CD4-positive, CD25-positive, alpha-beta regulatory T cell (primary cell): ENCODE measurements around the gene DHRS7C. TPM values are rescaled to one million over a fixed set of nuclear protein-coding genes. Genes with fewer than 3 reads are reported as not detected.

Experiments
- ATAC-seq, 2 donors: fragments of 150-1000 bp; cut with Tn5 transposase; one replicate each; pipeline ENCODE4 v1.10.0; 2021; ENCODE audit warnings: low read depth in 2 of 2, moderate number of reproducible peaks in 2 of 2, moderate library complexity in 1 of 2
- DNase-seq, 3 donors: peaks; one replicate each; pipeline versions ENCODE4 v3.0.0 to v3.0.0-alpha.2; 2012 to 2022; ENCODE audit warnings: mixed read lengths in 1 of 3
- H3K27ac ChIP-seq: one replicate; pipeline ENCODE4 v1.7.0; 2013; ENCODE audit warnings: mild to moderate bottlenecking, low read length; ENCODE audit not compliant: insufficient read depth, poor library complexity, severe bottlenecking
- H3K27me3 ChIP-seq: one replicate; pipeline ENCODE4 v1.7.0; 2013; ENCODE audit warnings: low read length; ENCODE audit not compliant: control insufficient read depth, insufficient read depth
- H3K36me3 ChIP-seq: one replicate; pipeline ENCODE4 v1.7.0; 2013; ENCODE audit warnings: mild to moderate bottlenecking, low read length, moderate library complexity; ENCODE audit not compliant: control insufficient read depth, insufficient read depth
- H3K4me1 ChIP-seq: 2 replicates; pipeline ENCODE4 v1.7.0; 2013; ENCODE audit warnings: mild to moderate bottlenecking, low read length; ENCODE audit not compliant: insufficient read depth, control insufficient read depth, poor library complexity, severe bottlenecking
- H3K4me3 ChIP-seq: one replicate; pipeline ENCODE4 v1.7.0; 2013; ENCODE audit warnings: low read depth, mild to moderate bottlenecking, low read length, moderate library complexity
- H3K9me3 ChIP-seq, 2 experiments: 1 replicate in 1 of 2; 2 replicates in 1 of 2; pipeline ENCODE4 v1.7.0; 2013; ENCODE audit warnings: low read length in 2 of 2, mild to moderate bottlenecking in 1 of 2, moderate library complexity in 1 of 2; ENCODE audit not compliant: control insufficient read depth in 2 of 2
- H3K27ac Mint-ChIP-seq, 3 donors: one replicate each; pipeline ENCODE4 v1.8.0; 2020 to 2022; ENCODE audit warnings: mild to moderate bottlenecking in 3 of 3, mixed read lengths in 3 of 3, moderate library complexity in 2 of 3
- H3K27me3 Mint-ChIP-seq: one replicate; pipeline ENCODE4 v1.8.0; 2022; ENCODE audit warnings: mild to moderate bottlenecking, mixed read lengths
- H3K36me3 Mint-ChIP-seq: one replicate; pipeline ENCODE4 v1.8.0; 2020; ENCODE audit warnings: mixed read lengths
- H3K4me1 Mint-ChIP-seq, 4 donors: one replicate each; pipeline ENCODE4 v1.8.0; 2020 to 2022; ENCODE audit warnings: mixed read lengths in 4 of 4, mild to moderate bottlenecking in 1 of 4
- H3K4me3 Mint-ChIP-seq, 4 donors: one replicate each; pipeline ENCODE4 v1.8.0; 2020 to 2022; ENCODE audit warnings: mild to moderate bottlenecking in 4 of 4, mixed read lengths in 4 of 4, moderate library complexity in 3 of 4
- H3K9me3 Mint-ChIP-seq, 7 donors: one replicate each; pipeline ENCODE4 v1.8.0; 2020 to 2022; ENCODE audit warnings: mixed read lengths in 7 of 7, mild to moderate bottlenecking in 3 of 7, moderate library complexity in 2 of 7
- polyA plus RNA-seq, 4 donors: library from polyadenylated mRNA; unstranded; fragments of 300-500 nt; fragmentation: Illumina TruSeq; gene quantifications; one replicate each; pipeline ENCODE4 v1.2.3, GENCODE V29; 2021
- total RNA-seq: library from RNA; stranded (reverse); gene quantifications from one replicate; pipeline ENCODE4 v1.2.3, GENCODE V29; 2022

DHRS7C gene
- total and polyA plus RNA-seq, 5 donors from 2014 or later: not detected

DNA sequence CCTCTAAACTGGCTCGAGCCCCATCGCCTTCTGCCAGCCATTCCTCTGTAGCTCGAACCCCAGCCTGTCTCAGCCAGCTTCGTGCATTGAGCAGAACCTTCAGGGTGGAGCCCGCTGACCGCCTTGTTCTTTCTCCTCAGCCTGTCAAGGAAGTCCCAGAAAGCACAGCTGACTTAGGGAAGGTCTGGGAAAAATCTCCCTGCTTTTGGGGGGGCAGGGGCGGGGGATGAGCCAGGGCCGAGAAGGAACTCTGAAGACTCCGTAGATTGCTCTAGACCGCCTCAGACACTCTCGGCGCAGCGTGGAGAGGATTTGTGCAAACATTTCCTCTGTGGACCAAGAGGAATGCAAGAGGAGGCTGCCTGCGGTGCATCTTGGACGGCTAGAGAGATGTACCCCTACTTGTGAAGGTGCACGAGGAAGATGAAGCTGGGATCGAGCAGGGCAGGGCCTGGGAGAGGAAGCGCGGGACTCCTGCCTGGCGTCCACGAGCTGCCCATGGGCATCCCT lies 34.3 kb upstream of the DHRS7C start, which contains the start of gene GLP2R:
Gene GLP2R (plus strand): TSS at position 284 of the 510 bp plus-strand sequence. CDS start 140 bp downstream, at position 424.
- Mint-ChIP-seq H3K9me3 (peaks cover 0 to 5% (median 0%) of the 10 kb centered on the region in 7 donors), H3K27ac (no peak within 1 kb of the TSS), H3K27me3 (peaks cover 9% of the 10 kb centered on the region), H3K4me3 (no peak within 1 kb of the TSS), H3K4me1 (no peaks in the 10 kb centered on the region), H3K36me3 (no peaks in the 10 kb centered on the region)
- no peaks in the 10 kb centered on the region for H3K4me1 ChIP-seq
- H3K27ac ChIP-seq: no peak within 1 kb of the TSS
- H3K27me3 ChIP-seq: no peaks in the 10 kb centered on the region
- H3K36me3 ChIP-seq: no peaks in the 10 kb centered on the region
- no peaks in the 10 kb centered on the region for H3K9me3 ChIP-seq
- H3K4me3 ChIP-seq: no peak within 1 kb of the TSS
- no peak for DNase-seq
- ATAC-seq: no peak

DNA sequence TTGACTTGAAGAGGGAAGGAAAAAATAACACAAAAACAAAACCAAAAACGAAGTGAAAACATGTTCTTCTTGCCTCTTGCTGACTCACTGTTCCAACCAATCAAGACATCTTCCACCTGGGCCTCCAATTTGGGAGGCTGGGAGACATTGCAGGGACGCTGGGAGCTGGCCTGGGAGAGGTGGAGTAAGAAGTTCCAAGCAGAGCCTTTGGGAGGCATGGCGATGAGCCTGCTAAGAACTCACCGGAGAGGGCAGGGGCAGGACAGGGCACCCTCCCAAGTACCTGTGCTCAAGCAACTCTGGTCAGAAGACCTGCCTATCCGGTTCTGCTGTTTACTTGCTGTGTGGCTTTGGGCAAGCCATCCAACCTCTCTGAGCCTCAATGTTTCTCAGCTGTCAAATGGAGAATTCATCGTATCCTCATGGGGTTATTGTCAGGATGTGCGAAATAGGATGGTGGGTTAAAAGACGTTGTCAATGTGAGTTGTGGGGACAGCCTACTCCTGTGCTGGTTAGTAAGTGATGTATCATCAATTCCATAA lies 33.5 kb upstream of the DHRS7C start:
- H3K9me3 Mint-ChIP-seq: peaks cover 0 to 5% (median 0%) of the 10 kb centered on the region in 7 donors
- H3K27ac ChIP-seq: no peak overlapping the region
- no peaks in the 10 kb centered on the region for H3K4me1 Mint-ChIP-seq
- H3K27me3 ChIP-seq: no peaks in the 10 kb centered on the region
- H3K36me3 Mint-ChIP-seq: no peaks in the 10 kb centered on the region
- no peak overlapping the region for H3K27ac Mint-ChIP-seq
- no peaks in the 10 kb centered on the region for H3K9me3 ChIP-seq
- H3K36me3 ChIP-seq: no peaks in the 10 kb centered on the region
- no peak for DNase-seq
- H3K27me3 Mint-ChIP-seq: peaks cover 4% of the 10 kb centered on the region
- H3K4me3 Mint-ChIP-seq: no peak overlapping the region
- H3K4me3 ChIP-seq: no peak overlapping the region
- ATAC-seq: no peak
- no peaks in the 10 kb centered on the region for H3K4me1 ChIP-seq

DNA sequence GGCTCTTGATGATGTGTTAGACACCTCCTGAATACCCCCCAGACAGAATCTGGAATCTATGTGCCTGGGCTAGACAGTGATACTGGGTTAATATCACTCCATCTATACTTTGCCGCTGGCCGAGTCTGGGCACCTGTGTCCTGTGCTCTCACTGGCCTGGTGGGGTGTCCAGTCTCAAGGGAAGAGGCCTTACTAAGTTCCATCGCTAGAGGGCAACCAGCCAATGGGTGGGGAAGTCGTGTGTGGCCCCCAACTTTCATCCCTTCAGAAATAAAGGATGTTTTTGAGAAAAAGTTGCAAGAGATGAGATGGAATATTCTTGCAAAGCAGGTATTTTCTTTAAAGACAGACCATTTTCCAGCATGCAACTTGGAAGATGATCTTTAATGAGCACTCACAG lies 32.7 kb upstream of the DHRS7C start:
- no peaks in the 10 kb centered on the region for H3K4me1 ChIP-seq
- H3K27me3 ChIP-seq: no peaks in the 10 kb centered on the region
- no peak overlapping the region for H3K27ac ChIP-seq
- DNase-seq (no peak), ATAC-seq (no peak)
- no peak overlapping the region for H3K4me3 ChIP-seq
- no peaks in the 10 kb centered on the region for H3K4me1 Mint-ChIP-seq
- H3K27me3 Mint-ChIP-seq: peaks cover 4% of the 10 kb centered on the region
- no peak overlapping the region for H3K27ac Mint-ChIP-seq
- peaks cover 0 to 5% (median 0%) of the 10 kb centered on the region in 7 donors for H3K9me3 Mint-ChIP-seq
- H3K36me3 Mint-ChIP-seq: no peaks in the 10 kb centered on the region
- no peaks in the 10 kb centered on the region for H3K9me3 ChIP-seq
- H3K36me3 ChIP-seq: no peaks in the 10 kb centered on the region
- H3K4me3 Mint-ChIP-seq: no peak overlapping the region

DNA sequence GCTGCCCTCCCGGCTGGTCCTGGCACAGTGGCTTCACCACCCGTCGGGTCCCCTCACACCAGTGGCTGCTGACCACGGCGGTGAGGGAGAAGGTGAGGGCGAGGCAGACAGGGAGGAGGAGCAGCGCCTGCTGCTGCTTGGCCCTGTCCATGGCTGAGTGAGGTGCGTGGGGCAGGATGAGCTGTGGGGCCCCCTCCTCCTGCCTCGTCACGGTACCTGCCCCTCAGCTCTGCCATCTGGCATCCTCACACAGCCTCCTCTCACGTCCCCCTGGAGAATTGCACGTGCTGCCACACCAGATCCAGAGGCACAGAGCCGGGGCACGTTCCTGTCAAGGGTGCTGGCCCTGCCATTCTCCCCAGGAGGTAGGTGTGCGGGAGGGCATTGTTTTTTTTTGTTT lies 30.5 kb upstream of the DHRS7C start, which contains the start of gene GSG1L2:
Gene GSG1L2 (minus strand): TSS at position 159 of the 400 bp plus-strand sequence. CDS start 8 bp downstream, at position 151.
- Histone ChIP-seq H3K36me3 (no peaks in the 10 kb centered on the region), H3K4me3 (no peak within 1 kb of the TSS), H3K27me3 (no peaks in the 10 kb centered on the region), H3K27ac (no peak within 1 kb of the TSS), H3K4me1 (no peaks in the 10 kb centered on the region), H3K9me3 (no peaks in the 10 kb centered on the region)
- Mint-ChIP-seq H3K27ac (no peak within 1 kb of the TSS), H3K4me1 (no peaks in the 10 kb centered on the region), H3K4me3 (no peak within 1 kb of the TSS), H3K9me3 (peaks cover 0 to 5% (median 0%) of the 10 kb centered on the region in 7 donors), H3K27me3 (peaks cover 4% of the 10 kb centered on the region), H3K36me3 (no peaks in the 10 kb centered on the region)
- ATAC-seq: no peak
- no peak for DNase-seq

DNA sequence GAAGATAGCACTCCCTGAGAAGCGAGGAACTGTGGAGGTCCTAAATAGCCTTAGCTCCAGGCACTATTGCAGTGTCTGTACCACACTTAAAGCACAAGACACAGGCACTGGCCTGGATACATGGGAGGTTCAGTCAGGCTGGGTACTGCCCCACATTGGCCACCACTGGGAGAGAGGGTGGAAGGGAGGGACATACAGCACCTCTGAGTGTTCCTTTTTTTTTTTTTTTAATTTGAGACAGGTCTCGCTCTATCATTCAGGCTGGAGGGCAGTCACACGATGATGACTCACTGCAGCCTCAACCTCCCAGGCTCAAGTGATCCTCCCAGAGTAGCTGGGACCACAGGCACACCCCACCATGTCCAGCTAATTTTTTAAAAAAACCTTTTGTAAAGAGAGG lies 29.1 kb upstream of the DHRS7C start:
- H3K27ac ChIP-seq: no peak overlapping the region
- no peaks in the 10 kb centered on the region for H3K9me3 ChIP-seq
- Mint-ChIP-seq H3K36me3 (no peaks in the 10 kb centered on the region), H3K27me3 (peaks cover 2% of the 10 kb centered on the region), H3K4me1 (no peaks in the 10 kb centered on the region), H3K9me3 (peaks cover 0 to 5% (median 0%) of the 10 kb centered on the region in 7 donors), H3K4me3 (no peak overlapping the region), H3K27ac (no peak overlapping the region)
- H3K27me3 ChIP-seq: no peaks in the 10 kb centered on the region
- no peaks in the 10 kb centered on the region for H3K36me3 ChIP-seq
- no peaks in the 10 kb centered on the region for H3K4me1 ChIP-seq
- no peak overlapping the region for H3K4me3 ChIP-seq
- no peak for ATAC-seq
- DNase-seq: no peak

DNA sequence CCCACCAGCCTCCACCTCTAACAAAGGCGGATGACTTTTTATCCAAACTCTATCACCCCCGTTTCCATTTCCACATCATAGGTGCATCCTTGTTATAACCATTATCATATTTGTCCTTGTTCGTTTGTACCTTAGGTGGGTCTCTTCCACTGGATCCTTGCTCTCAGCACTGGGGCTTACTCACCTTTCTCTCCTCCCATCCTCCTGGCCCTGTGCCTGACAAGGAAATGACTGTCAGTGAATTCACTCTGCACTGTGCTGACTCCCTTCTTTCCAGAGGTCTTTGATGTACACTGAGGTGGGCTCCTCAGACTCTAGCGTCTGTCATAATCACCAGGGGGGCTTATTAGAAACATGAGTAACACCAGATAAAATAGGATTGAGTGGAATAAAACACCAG lies 27.4 kb upstream of the DHRS7C start:
- no peak overlapping the region for H3K4me3 ChIP-seq
- no peak overlapping the region for H3K27ac ChIP-seq
- Mint-ChIP-seq H3K4me1 (no peaks in the 10 kb centered on the region), H3K36me3 (no peaks in the 10 kb centered on the region), H3K27ac (no peak overlapping the region), H3K4me3 (no peak overlapping the region), H3K9me3 (peaks cover 0 to 3% (median 0%) of the 10 kb centered on the region in 7 donors), H3K27me3 (no peaks in the 10 kb centered on the region)
- no peaks in the 10 kb centered on the region for H3K27me3 ChIP-seq
- DNase-seq (no peak), ATAC-seq (no peak)
- H3K36me3 ChIP-seq: no peaks in the 10 kb centered on the region
- H3K4me1 ChIP-seq: no peaks in the 10 kb centered on the region
- H3K9me3 ChIP-seq: no peaks in the 10 kb centered on the region

DNA sequence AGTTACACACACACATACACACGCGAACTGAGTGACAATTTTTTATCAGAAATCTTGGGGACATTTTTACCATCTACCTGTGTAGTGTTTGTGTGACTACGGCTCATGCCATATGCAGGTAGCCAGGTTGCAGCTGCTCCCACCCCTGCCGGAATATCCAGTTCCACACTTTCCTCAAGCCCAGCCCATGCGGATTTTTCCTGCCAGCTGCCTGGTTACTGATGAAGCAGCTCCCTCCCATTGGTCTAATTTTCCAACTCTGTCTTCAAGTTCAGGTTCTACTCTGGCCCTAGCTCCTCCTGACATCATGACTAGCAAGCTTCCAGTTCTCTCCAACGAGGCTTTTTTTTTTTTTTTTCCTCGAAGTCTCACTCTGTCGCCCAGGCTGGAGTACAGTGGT lies 25.7 kb upstream of the DHRS7C start:
- no peak overlapping the region for H3K4me3 ChIP-seq
- Mint-ChIP-seq H3K27me3 (no peaks in the 10 kb centered on the region), H3K36me3 (no peaks in the 10 kb centered on the region), H3K4me3 (no peak overlapping the region), H3K27ac (no peak overlapping the region), H3K9me3 (peaks cover 0 to 2% (median 0%) of the 10 kb centered on the region in 7 donors), H3K4me1 (no peaks in the 10 kb centered on the region)
- H3K36me3 ChIP-seq: no peaks in the 10 kb centered on the region
- H3K9me3 ChIP-seq: no peaks in the 10 kb centered on the region
- DNase-seq: no peak
- H3K27ac ChIP-seq: no peak overlapping the region
- H3K4me1 ChIP-seq: no peaks in the 10 kb centered on the region
- ATAC-seq: no peak
- no peaks in the 10 kb centered on the region for H3K27me3 ChIP-seq

DNA sequence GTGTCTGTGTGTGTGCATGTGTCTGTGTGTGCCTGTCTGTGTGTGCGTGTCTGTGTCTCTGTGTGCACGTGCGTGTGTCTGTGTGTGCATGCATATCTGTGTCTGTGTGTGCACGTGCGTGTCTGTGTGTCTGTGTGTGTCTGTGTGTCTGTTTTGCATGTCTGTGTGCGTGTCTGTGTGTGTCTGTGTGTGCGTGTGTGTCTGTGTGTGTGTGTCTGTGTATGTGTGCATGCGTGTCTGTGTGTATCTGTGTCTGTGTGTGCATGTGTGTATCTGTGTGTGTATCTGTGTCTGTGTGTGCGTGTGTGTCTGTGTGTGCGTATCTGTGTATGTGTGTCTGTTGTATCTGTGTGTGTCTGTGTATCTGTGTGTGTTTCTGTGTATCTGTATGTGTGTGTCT lies 25.1 kb upstream of the DHRS7C start:
- H3K9me3 ChIP-seq: no peaks in the 10 kb centered on the region
- no peak overlapping the region for H3K27ac ChIP-seq
- Mint-ChIP-seq H3K4me3 (no peak overlapping the region), H3K36me3 (no peaks in the 10 kb centered on the region), H3K4me1 (no peaks in the 10 kb centered on the region), H3K27ac (no peak overlapping the region), H3K27me3 (no peaks in the 10 kb centered on the region), H3K9me3 (peaks cover 0 to 2% (median 0%) of the 10 kb centered on the region in 7 donors)
- no peaks in the 10 kb centered on the region for H3K4me1 ChIP-seq
- DNase-seq (no peak), ATAC-seq (no peak)
- no peak overlapping the region for H3K4me3 ChIP-seq
- H3K27me3 ChIP-seq: no peaks in the 10 kb centered on the region
- H3K36me3 ChIP-seq: no peaks in the 10 kb centered on the region
